Skeletal muscle tissue (tissue), 4 donors: ENCODE results near the gene CTNNA3. TPM values are rescaled to one million over a fixed set of nuclear protein-coding genes. Genes with fewer than 3 reads are reported as not detected.

Experiments
- H3K27ac ChIP-seq: one replicate; pipeline ENCODE4 v1.7.0; 2013; ENCODE audit warnings: mild to moderate bottlenecking, low read depth, low read length, inconsistent platforms
- H3K27me3 ChIP-seq, 3 donors: one replicate each; pipeline ENCODE4 v1.7.0; 2013; ENCODE audit warnings: low read length in 3 of 3; ENCODE audit not compliant: control insufficient read depth in 3 of 3, insufficient read depth in 3 of 3
- H3K36me3 ChIP-seq, 3 donors: one replicate each; pipeline ENCODE4 v1.7.0; 2013; ENCODE audit warnings: low read length in 3 of 3; ENCODE audit not compliant: control insufficient read depth in 3 of 3, insufficient read depth in 3 of 3
- H3K4me1 ChIP-seq, 3 donors: one replicate each; pipeline ENCODE4 v1.7.0; 2013; ENCODE audit warnings: low read length in 3 of 3, mild to moderate bottlenecking in 3 of 3; ENCODE audit not compliant: control insufficient read depth in 3 of 3, insufficient read depth in 3 of 3
- H3K4me3 ChIP-seq, 3 donors: one replicate each; pipeline ENCODE4 v1.7.0; 2013; ENCODE audit warnings: low read length in 3 of 3
- H3K9ac ChIP-seq, 3 donors: one replicate each; pipeline ENCODE4 v1.7.0; 2013; ENCODE audit warnings: low read length in 3 of 3, mild to moderate bottlenecking in 3 of 3, moderate library complexity in 2 of 3, low read depth in 1 of 3
- H3K9me3 ChIP-seq, 3 donors: one replicate each; pipeline ENCODE4 v1.7.0; 2013; ENCODE audit warnings: low read length in 3 of 3; ENCODE audit not compliant: control insufficient read depth in 3 of 3
- total RNA-seq: library from RNA; depleted of rRNA; stranded (reverse); fragments of >200 nt; gene quantifications from one replicate; pipeline ENCODE4 v1.2.3, GENCODE V29; 2014
- donor health status: Osteomylitis.

Gene CTNNA3
- total RNA-seq, 1 donor from 2014 or later = 24.0 TPM

- no peak overlapping the region for H3K27ac ChIP-seq
- no peaks in the 10 kb centered on the region for H3K36me3 ChIP-seq
- no peak overlapping the region for H3K9ac ChIP-seq
- peaks cover 0 to 2% (median 0%) of the 10 kb centered on the region in 3 donors for H3K9me3 ChIP-seq
- no peaks in the 10 kb centered on the region for H3K4me1 ChIP-seq
- H3K27me3 ChIP-seq = no peaks in the 10 kb centered on the region
- no peak overlapping the region for H3K4me3 ChIP-seq
Observed at GRCh38 chr10:67284589-67284988, 411.4 kb downstream of the CTNNA3 start.

- Histone ChIP-seq H3K9me3 (peaks cover 0 to 2% (median 0%) of the 10 kb centered on the region in 3 donors), H3K4me1 (no peaks in the 10 kb centered on the region), H3K36me3 (no peaks in the 10 kb centered on the region), H3K4me3 (no peak overlapping the region), H3K27me3 (no peaks in the 10 kb centered on the region), H3K9ac (no peak overlapping the region), H3K27ac (no peak overlapping the region)
Observed at GRCh38 chr10:67282871-67283270, 413.1 kb downstream of the CTNNA3 start.

- Histone ChIP-seq H3K4me1 (no peaks in the 10 kb centered on the region), H3K4me3 (no peak overlapping the region), H3K9me3 (peaks cover 0 to 2% (median 0%) of the 10 kb centered on the region in 3 donors), H3K27me3 (no peaks in the 10 kb centered on the region), H3K27ac (no peak overlapping the region), H3K9ac (no peak overlapping the region), H3K36me3 (no peaks in the 10 kb centered on the region)
Observed at GRCh38 chr10:67280405-67280804, 415.6 kb downstream of the CTNNA3 start.

- Histone ChIP-seq H3K4me3 (no peak overlapping the region), H3K9me3 (peaks cover 0 to 2% (median 0%) of the 10 kb centered on the region in 3 donors), H3K27me3 (no peaks in the 10 kb centered on the region), H3K4me1 (no peaks in the 10 kb centered on the region), H3K9ac (no peak overlapping the region), H3K27ac (no peak overlapping the region), H3K36me3 (no peaks in the 10 kb centered on the region)
Observed at GRCh38 chr10:67277402-67277801, 418.6 kb downstream of the CTNNA3 start.

GRCh38 chr10:67269828-67270227, 426.2 kb downstream of the CTNNA3 start:
- H3K9me3 ChIP-seq = no peaks in the 10 kb centered on the region
- no peaks in the 10 kb centered on the region for H3K4me1 ChIP-seq
- H3K27me3 ChIP-seq = no peaks in the 10 kb centered on the region
- H3K4me3 ChIP-seq = no peak overlapping the region
- H3K27ac ChIP-seq = no peak overlapping the region
- H3K36me3 ChIP-seq = no peaks in the 10 kb centered on the region
- no peak overlapping the region for H3K9ac ChIP-seq

GRCh38 chr10:67268146-67268545, 427.8 kb downstream of the CTNNA3 start:
- H3K27me3 ChIP-seq = no peaks in the 10 kb centered on the region
- H3K9ac ChIP-seq = no peak overlapping the region
- no peaks in the 10 kb centered on the region for H3K4me1 ChIP-seq

GRCh38 chr10:67262675-67263074, 433.3 kb downstream of the CTNNA3 start:
- Histone ChIP-seq H3K4me3 (no peak overlapping the region), H3K27me3 (no peaks in the 10 kb centered on the region), H3K27ac (no peak overlapping the region), H3K9me3 (no peaks in the 10 kb centered on the region), H3K36me3 (no peaks in the 10 kb centered on the region), H3K4me1 (no peaks in the 10 kb centered on the region), H3K9ac (no peak overlapping the region)

More at GRCh38 chr10:67268146-67268545, 427.8 kb downstream of the CTNNA3 start:
- Histone ChIP-seq H3K36me3 (no peaks in the 10 kb centered on the region), H3K4me3 (no peak overlapping the region), H3K9me3 (no peaks in the 10 kb centered on the region), H3K27ac (no peak overlapping the region)

- Histone ChIP-seq H3K27ac (no peak overlapping the region), H3K27me3 (no peaks in the 10 kb centered on the region), H3K9ac (no peak overlapping the region)
Observed at GRCh38 chr10:67261300-67261797, 434.6 kb downstream of the CTNNA3 start.

GRCh38 chr10:67259319-67259929, 436.6 kb downstream of the CTNNA3 start:
- Histone ChIP-seq H3K4me3 (no peak overlapping the region), H3K9me3 (no peaks in the 10 kb centered on the region), H3K36me3 (no peaks in the 10 kb centered on the region), H3K9ac (no peak overlapping the region), H3K27me3 (no peaks in the 10 kb centered on the region), H3K27ac (no peak overlapping the region), H3K4me1 (no peaks in the 10 kb centered on the region)

More at GRCh38 chr10:67261300-67261797, 434.6 kb downstream of the CTNNA3 start:
- no peaks in the 10 kb centered on the region for H3K36me3 ChIP-seq
- no peak overlapping the region for H3K4me3 ChIP-seq
- no peaks in the 10 kb centered on the region for H3K4me1 ChIP-seq
- H3K9me3 ChIP-seq = no peaks in the 10 kb centered on the region

- H3K4me1 ChIP-seq = no peaks in the 10 kb centered on the region
- H3K27me3 ChIP-seq = no peaks in the 10 kb centered on the region
- no peak overlapping the region for H3K9ac ChIP-seq
- no peaks in the 10 kb centered on the region for H3K36me3 ChIP-seq
- no peak overlapping the region for H3K27ac ChIP-seq
- no peak overlapping the region for H3K4me3 ChIP-seq
- no peaks in the 10 kb centered on the region for H3K9me3 ChIP-seq
Observed at GRCh38 chr10:67257427-67258144, 438.4 kb downstream of the CTNNA3 start.
